Fibroblast of lung (primary cell): ENCODE results near the gene DLG2. TPM values are rescaled to one million over a fixed set of nuclear protein-coding genes. Genes with fewer than 3 reads are reported as not detected.

ENCODE experiments used
- DNase-seq, 2 donors: peaks; one replicate each; pipeline versions ENCODE4 v3.0.0 to v3.0.0-alpha.2; 2010; ENCODE audit warnings: low read depth in 2 of 2
- H2AFZ ChIP-seq: 2 replicates; pipeline ENCODE4 v1.5.1; 2012; ENCODE audit warnings: low read length, control low read depth, inconsistent platforms
- H3K27ac ChIP-seq: 2 replicates; pipeline ENCODE4 v1.5.1; 2011; ENCODE audit warnings: low read length, control low read depth; ENCODE audit not compliant: insufficient read depth
- H3K27me3 ChIP-seq: 2 replicates; pipeline ENCODE4 v1.5.1; 2011; ENCODE audit warnings: mild to moderate bottlenecking, low read length; ENCODE audit not compliant: control insufficient read depth, insufficient read depth
- H3K36me3 ChIP-seq: 2 replicates; pipeline ENCODE4 v1.5.1; 2011; ENCODE audit warnings: low read length; ENCODE audit not compliant: control insufficient read depth, insufficient read depth
- H3K4me1 ChIP-seq: 2 replicates; pipeline ENCODE4 v1.5.1; 2011; ENCODE audit warnings: low read length; ENCODE audit not compliant: control insufficient read depth, insufficient read depth; ENCODE audit errors: extremely low read depth
- H3K4me2 ChIP-seq: 2 replicates; pipeline ENCODE4 v1.5.1; 2011; ENCODE audit warnings: low read length, control low read depth; ENCODE audit not compliant: insufficient read depth; ENCODE audit errors: extremely low read depth
- H3K4me3 ChIP-seq, 4 experiments: fragments of 200-600 bp in 1 of 4; sonication (generic) in 1 of 4; replicated peaks in 1 of 4; 2 replicates each; pipeline ENCODE4 v1.5.1; 2011 to 2016; ENCODE audit warnings: low read length in 4 of 4, low read depth in 3 of 4, mild to moderate bottlenecking in 3 of 4, control low read depth in 2 of 4, inconsistent platforms in 1 of 4, mixed read lengths in 1 of 4; ENCODE audit not compliant: insufficient read depth in 1 of 4; ENCODE audit errors: control extremely low read depth in 1 of 4
- H3K79me2 ChIP-seq: 2 replicates; pipeline ENCODE4 v1.5.1; 2012; ENCODE audit warnings: mild to moderate bottlenecking, low read length, inconsistent platforms; ENCODE audit not compliant: control insufficient read depth, insufficient read depth
- H3K9ac ChIP-seq: 2 replicates; pipeline ENCODE4 v1.5.1; 2011; ENCODE audit warnings: mild to moderate bottlenecking, low read length, control low read depth; ENCODE audit not compliant: insufficient read depth
- H3K9me3 ChIP-seq: 2 replicates; pipeline ENCODE4 v1.5.1; 2012; ENCODE audit warnings: low read depth, low read length; ENCODE audit not compliant: control insufficient read depth, insufficient read depth
- H4K20me1 ChIP-seq: 2 replicates; pipeline ENCODE4 v1.5.1; 2011; ENCODE audit warnings: low read length; ENCODE audit not compliant: control insufficient read depth, insufficient read depth; ENCODE audit errors: extremely low read depth
- CTCF ChIP-seq, 2 donors: IDR thresholded peaks in 1 of 2; conservative IDR thresholded peaks in 1 of 2; 1 replicate in 1 of 2; 2 replicates in 1 of 2; pipeline ENCODE4 v1.5.1; 2011 to 2012; ENCODE audit warnings: low read length in 2 of 2, control low read depth in 1 of 2, inconsistent platforms in 1 of 2, low read depth in 1 of 2, mild to moderate bottlenecking in 1 of 2
- EZH2 ChIP-seq: IDR thresholded peaks from 2 replicates; pipeline ENCODE4 v1.5.1; 2012; ENCODE audit warnings: low read length, control low read depth, mild to moderate bottlenecking; ENCODE audit errors: missing control alignments
- polyA plus RNA-seq, 2 donors: library from polyadenylated mRNA; depleted of rRNA in 1 of 2; stranded (reverse) in 1 of 2; unstranded in 1 of 2; fragments of >200 nt; gene quantifications; 2 replicates each; pipeline ENCODE4 v1.2.1, GENCODE V29; 2011 to 2012; ENCODE audit warnings: missing spikeins in 1 of 2
- total RNA-seq: library from RNA; depleted of rRNA; stranded (reverse); fragments of >200 nt; gene quantifications from 2 replicates; pipeline ENCODE4 v1.2.1, GENCODE V29; 2014

DLG2 gene
- total and polyA plus RNA-seq, 2 donors (not counting 1 experiment from before 2014, with no cell fraction given) = 0.77 to 2.3 TPM

DNA sequence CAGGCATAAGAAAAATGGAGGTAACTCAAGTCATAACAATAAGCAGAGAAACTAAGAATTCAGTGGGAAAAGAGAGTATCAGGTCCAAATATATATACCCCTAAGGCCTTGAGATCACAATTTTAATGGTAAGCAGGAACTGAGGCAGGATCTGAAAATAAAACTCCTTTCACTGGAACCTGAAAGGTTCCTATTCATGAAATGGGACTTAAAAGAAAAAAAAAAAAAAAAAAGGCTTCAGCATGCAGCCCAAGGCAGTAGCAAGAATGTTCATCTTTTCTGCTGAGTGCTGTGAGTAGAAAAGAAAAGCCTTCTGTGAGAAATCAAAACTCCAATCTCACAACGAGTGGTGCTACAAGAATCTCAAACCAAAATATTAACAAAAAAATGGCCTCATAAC, 75.3 kb downstream of the DLG2 start:
- H3K9ac ChIP-seq = no peak overlapping the region
- H3K27ac ChIP-seq = no peak overlapping the region
- H3K4me2 ChIP-seq = no peak overlapping the region

GRCh38 chr11:85541683-85542082, 85.5 kb downstream of the DLG2 start:
- Histone ChIP-seq H3K4me3 (no peak overlapping the region), H3K27me3 (no peaks in the 10 kb centered on the region), H3K9ac (no peak overlapping the region), H3K4me1 (no peaks in the 10 kb centered on the region), H2AFZ (no peak overlapping the region), H3K9me3 (no peaks in the 10 kb centered on the region), H4K20me1 (no peaks in the 10 kb centered on the region), H3K27ac (no peak overlapping the region), H3K36me3 (no peaks in the 10 kb centered on the region), H3K4me2 (no peak overlapping the region), H3K79me2 (no peaks in the 10 kb centered on the region)
- no peak for DNase-seq
- TF ChIP-seq EZH2 (no peak), CTCF (conservative IDR thresholded peaks at IDR 0.05 in 1 of 2, IDR thresholded peaks at IDR 0.05 in 1 of 2; ENCODE audit: low read depth in 1 of 2, low read length in 2 of 2) (no peak)

More for the DNA sequence above, 75.3 kb downstream of the DLG2 start:
- Histone ChIP-seq H4K20me1 (no peaks in the 10 kb centered on the region), H3K27me3 (no peaks in the 10 kb centered on the region), H3K36me3 (no peaks in the 10 kb centered on the region), H3K79me2 (no peaks in the 10 kb centered on the region), H3K4me1 (no peaks in the 10 kb centered on the region), H2AFZ (no peak overlapping the region), H3K9me3 (no peaks in the 10 kb centered on the region), H3K4me3 (no peak overlapping the region)
- DNase-seq = no peak
- no peak for TF ChIP-seq CTCF (conservative IDR thresholded peaks at IDR 0.05 in 1 of 2, IDR thresholded peaks at IDR 0.05 in 1 of 2; ENCODE audit: low read depth in 1 of 2, low read length in 2 of 2)
- TF ChIP-seq EZH2 = no peak

GRCh38 chr11:85540635-85541205, 86.4 kb downstream of the DLG2 start:
- Histone ChIP-seq H3K9me3 (no peaks in the 10 kb centered on the region), H3K27ac (no peak overlapping the region), H3K4me3 (no peak overlapping the region), H3K36me3 (no peaks in the 10 kb centered on the region), H3K79me2 (no peaks in the 10 kb centered on the region), H3K4me2 (no peak overlapping the region), H4K20me1 (no peaks in the 10 kb centered on the region), H2AFZ (no peak overlapping the region), H3K27me3 (no peaks in the 10 kb centered on the region), H3K4me1 (no peaks in the 10 kb centered on the region), H3K9ac (no peak overlapping the region)
- TF ChIP-seq CTCF (conservative IDR thresholded peaks at IDR 0.05 in 1 of 2, IDR thresholded peaks at IDR 0.05 in 1 of 2; ENCODE audit: low read depth in 1 of 2, low read length in 2 of 2) (no peak), EZH2 (no peak)
- no peak for DNase-seq
